Caco-2 (cell line): Measurements from ENCODE around the gene USP30. TPM values are rescaled to one million over a fixed set of nuclear protein-coding genes. Genes with fewer than 3 reads are reported as not detected.
A peak's percentile ranks its signal among the peaks of the same experiment; 100 is the strongest.

Experiments used
- BruUV-seq: library from RNA; stranded (reverse); fragments of 400-500 nt; replicated peaks from 2 replicates; lab custom pipeline; 2021; lab: Mats Ljungman, UMichigan
- CTCF ChIA-PET: fragments of 300-600 bp; sonication (Branson Sonifier 250); formaldehyde crosslinking; loops from one replicate; lab custom pipeline; 2022; ENCODE audit warnings: antibody characterized with exemption; lab: Charles Lee
- POLR2A ChIA-PET: fragments of 300-600 bp; sonication (Branson Sonifier 250); formaldehyde crosslinking; loops from one replicate; lab custom pipeline; 2022; ENCODE audit warnings: antibody characterized with exemption; lab: Charles Lee
- DNase-seq, 2 experiments: peaks; one replicate each; pipeline versions ENCODE4 v3.0.0 to v3.0.0-alpha.2; 2020 to 2022
- H3K27me3 ChIP-seq: replicated peaks from 2 replicates; pipeline ENCODE4 v1.6.0; 2011; ENCODE audit warnings: low read length; ENCODE audit not compliant: control insufficient read depth, insufficient read depth
- H3K36me3 ChIP-seq: 2 replicates; pipeline ENCODE4 v1.5.1; 2011; ENCODE audit warnings: low read length; ENCODE audit not compliant: control insufficient read depth, insufficient read depth
- H3K4me1 ChIP-seq: fragments of 250-450 bp; sonication (Bioruptor Pico); 2 replicates; pipeline ENCODE4 v1.5.1; 2020; ENCODE audit warnings: mild to moderate bottlenecking
- H3K4me3 ChIP-seq: 2 replicates; pipeline ENCODE4 v1.5.1; 2011; ENCODE audit warnings: low read depth, mild to moderate bottlenecking, control low read depth, low read length
- H3K9me3 ChIP-seq: fragments of 250-450 bp; sonication (Bioruptor Pico); 2 replicates; pipeline ENCODE4 v1.5.1; 2020; ENCODE audit warnings: mild to moderate bottlenecking, moderate library complexity
- H3K27ac Mint-ChIP-seq: one replicate; pipeline ENCODE4 v1.8.0; 2022; ENCODE audit warnings: mixed read lengths; ENCODE audit not compliant: unreplicated experiment
- H3K27me3 Mint-ChIP-seq: one replicate; pipeline ENCODE4 v1.8.0; 2022; ENCODE audit warnings: mixed read lengths; ENCODE audit not compliant: insufficient read depth, unreplicated experiment
- H3K36me3 Mint-ChIP-seq: one replicate; pipeline ENCODE4 v1.8.0; 2022; ENCODE audit warnings: mild to moderate bottlenecking, mixed read lengths; ENCODE audit not compliant: insufficient read depth, unreplicated experiment
- H3K4me1 Mint-ChIP-seq: one replicate; pipeline ENCODE4 v1.8.0; 2022; ENCODE audit warnings: low read depth, mixed read lengths; ENCODE audit not compliant: unreplicated experiment
- H3K4me3 Mint-ChIP-seq: one replicate; pipeline ENCODE4 v1.8.0; 2022; ENCODE audit warnings: mild to moderate bottlenecking, moderate library complexity, mixed read lengths; ENCODE audit not compliant: unreplicated experiment
- H3K9me3 Mint-ChIP-seq: one replicate; pipeline ENCODE4 v1.8.0; 2022; ENCODE audit warnings: mixed read lengths; ENCODE audit not compliant: unreplicated experiment
- intact Hi-C: fragments of 100-400 bp; cut with micrococcal nuclease; formaldehyde crosslinking; loops from one replicate; pipeline ENCODE4 v1.10.0; 2022; ENCODE audit not compliant: unreplicated experiment
- total RNA-seq: library from RNA; stranded (reverse); gene quantifications from 2 replicates; pipeline ENCODE4 v1.2.3, GENCODE V29; 2022
- TF ChIP-seq, protein P1 (sequence below), 2 experiments: fragments of 200-600 bp in 1 of 2; IDR thresholded peaks; 1 replicate in 1 of 2; 2 replicates in 1 of 2; pipeline versions ENCODE4 v1.5.1 to v1.8.0; 2011 to 2022; ENCODE audit warnings: antibody characterized with exemption in 1 of 2, control low read depth in 1 of 2, inconsistent platforms in 1 of 2, low read depth in 1 of 2, low read length in 1 of 2, mild to moderate bottlenecking in 1 of 2, moderate library complexity in 1 of 2; ENCODE audit not compliant: insufficient read depth in 1 of 2, severe bottlenecking in 1 of 2, unreplicated experiment in 1 of 2

The USP30 gene
- total RNA-seq, 1 experiment from 2014 or later, result 11.9 TPM

GRCh38 chr12:109097435-109098182 lies 45.2 kb downstream of the USP30 start, which contains the start of gene UNG:
Gene UNG (plus strand): TSS chr12:109097597. CDS start chr12:109097680, 83 bp downstream.
- intact Hi-C loops, result no loop called here
- Mint-ChIP-seq H3K27me3 (no peaks in the 10 kb centered on the region), H3K4me1 (peaks cover 3% of the 10 kb centered on the region), H3K4me3 (peak within 1 kb of the TSS; percentile 68), H3K9me3 (no peaks in the 10 kb centered on the region), H3K36me3 (peaks cover 49% of the 10 kb centered on the region), H3K27ac (peak within 1 kb of the TSS; percentile 86)
- DNase-seq, result peak; percentile 96 to 98
- peak within 1 kb of the TSS; percentile 89 for H3K4me3 ChIP-seq
- TF ChIP-seq, protein P1, sequence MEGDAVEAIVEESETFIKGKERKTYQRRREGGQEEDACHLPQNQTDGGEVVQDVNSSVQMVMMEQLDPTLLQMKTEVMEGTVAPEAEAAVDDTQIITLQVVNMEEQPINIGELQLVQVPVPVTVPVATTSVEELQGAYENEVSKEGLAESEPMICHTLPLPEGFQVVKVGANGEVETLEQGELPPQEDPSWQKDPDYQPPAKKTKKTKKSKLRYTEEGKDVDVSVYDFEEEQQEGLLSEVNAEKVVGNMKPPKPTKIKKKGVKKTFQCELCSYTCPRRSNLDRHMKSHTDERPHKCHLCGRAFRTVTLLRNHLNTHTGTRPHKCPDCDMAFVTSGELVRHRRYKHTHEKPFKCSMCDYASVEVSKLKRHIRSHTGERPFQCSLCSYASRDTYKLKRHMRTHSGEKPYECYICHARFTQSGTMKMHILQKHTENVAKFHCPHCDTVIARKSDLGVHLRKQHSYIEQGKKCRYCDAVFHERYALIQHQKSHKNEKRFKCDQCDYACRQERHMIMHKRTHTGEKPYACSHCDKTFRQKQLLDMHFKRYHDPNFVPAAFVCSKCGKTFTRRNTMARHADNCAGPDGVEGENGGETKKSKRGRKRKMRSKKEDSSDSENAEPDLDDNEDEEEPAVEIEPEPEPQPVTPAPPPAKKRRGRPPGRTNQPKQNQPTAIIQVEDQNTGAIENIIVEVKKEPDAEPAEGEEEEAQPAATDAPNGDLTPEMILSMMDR (IDR thresholded peaks at IDR 0.05; ENCODE audit: insufficient read depth in 1 of 2, low read depth in 1 of 2, low read length in 1 of 2, severe bottlenecking in 1 of 2, unreplicated experiment in 1 of 2), result no peak
- H3K27me3 ChIP-seq, result no peaks in the 10 kb centered on the region
- no peaks in the 10 kb centered on the region; the same call in 1 of the 2 replicates for H3K4me1 ChIP-seq
- no peaks in the 10 kb centered on the region for H3K9me3 ChIP-seq
- H3K36me3 ChIP-seq, result no peaks in the 10 kb centered on the region
- CTCF ChIA-PET, result interaction anchor here (0.6 to 1.1 kb wide), 4 partner anchors 11 to 199 kb away, joined by 3 to 5 read pairs (median 4); no protein-coding TSS in a partner anchor
- BruUV-seq, result no TSS peak
- POLR2A ChIA-PET, result interaction anchor here (1.2 kb wide), 1 partner anchor 57 kb away, joined by 4 read pairs; no protein-coding TSS in a partner anchor

- ChIA-PET CTCF (interaction anchor here (0.8 to 1.1 kb wide), 2 partner anchors 12 to 14 kb away, joined by 3 to 5 read pairs; no protein-coding TSS in a partner anchor), POLR2A (interaction anchor here (1.2 kb wide), 1 partner anchor 57 kb away, joined by 4 read pairs; no protein-coding TSS in a partner anchor)
- peak overlapping the region; percentile 86 for H3K27ac Mint-ChIP-seq
- no peaks in the 10 kb centered on the region for H3K9me3 Mint-ChIP-seq
- Histone ChIP-seq H3K9me3 (no peaks in the 10 kb centered on the region), H3K27me3 (no peaks in the 10 kb centered on the region), H3K36me3 (no peaks in the 10 kb centered on the region; the same call in 1 of the 2 replicates), H3K4me1 (no peaks in the 10 kb centered on the region; the same call in 1 of the 2 replicates), H3K4me3 (peak overlapping the region; percentile 72)
- TF ChIP-seq, protein P1 (IDR thresholded peaks at IDR 0.05; ENCODE audit: insufficient read depth in 1 of 2, low read depth in 1 of 2, low read length in 1 of 2, severe bottlenecking in 1 of 2, unreplicated experiment in 1 of 2), result no peak
- no TSS peak for BruUV-seq
- H3K4me1 Mint-ChIP-seq, result no peaks in the 10 kb centered on the region
- DNase-seq, result no peak
- intact Hi-C loops, result no loop called here
- H3K36me3 Mint-ChIP-seq, result peaks cover 49% of the 10 kb centered on the region
- no peaks in the 10 kb centered on the region for H3K27me3 Mint-ChIP-seq
- peak overlapping the region; percentile 68 for H3K4me3 Mint-ChIP-seq
These were observed 45.8 kb downstream of the USP30 start for GRCh38 chr12:109098183-109098604.

GRCh38 chr12:109098651-109099050 lies 46.3 kb downstream of the USP30 start:
- TF ChIP-seq, protein P1 (IDR thresholded peaks at IDR 0.05; ENCODE audit: insufficient read depth in 1 of 2, low read depth in 1 of 2, low read length in 1 of 2, severe bottlenecking in 1 of 2, unreplicated experiment in 1 of 2), result no peak
- intact Hi-C loops, result no loop called here
- H3K27ac Mint-ChIP-seq, result no peak overlapping the region
- no peaks in the 10 kb centered on the region for H3K27me3 Mint-ChIP-seq
- no peaks in the 10 kb centered on the region for H3K4me1 Mint-ChIP-seq
- BruUV-seq, result no TSS peak
- peaks cover 49% of the 10 kb centered on the region for H3K36me3 Mint-ChIP-seq
- H3K36me3 ChIP-seq, result no peaks in the 10 kb centered on the region; the same call in 1 of the 2 replicates
- POLR2A ChIA-PET, result interaction anchor here (1.2 kb wide), 1 partner anchor 56 kb away, joined by 4 read pairs; no protein-coding TSS in a partner anchor
- no peaks in the 10 kb centered on the region for H3K27me3 ChIP-seq
- peak overlapping the region; percentile 68 for H3K4me3 Mint-ChIP-seq
- peak overlapping the region; percentile 72 for H3K4me3 ChIP-seq
- no peaks in the 10 kb centered on the region; the same call in 1 of the 2 replicates for H3K4me1 ChIP-seq
- DNase-seq, result no peak
- no peaks in the 10 kb centered on the region for H3K9me3 Mint-ChIP-seq
- no peaks in the 10 kb centered on the region for H3K9me3 ChIP-seq
- CTCF ChIA-PET, result interaction anchor here (0.8 kb wide), 1 partner anchor 13 kb away, joined by 3 read pairs; no protein-coding TSS in a partner anchor
